GM12891 (cell line): Measurements from ENCODE around the gene ZNF780B.

ENCODE experiments used
- POLR2A ChIP-seq: IDR thresholded peaks from 2 replicates; pipeline ENCODE4 v1.6.1; 2011; ENCODE audit warnings: low read depth, low read length, control low read depth
- POLR2AphosphoS5 ChIP-seq: IDR thresholded peaks from 2 replicates; pipeline ENCODE4 v1.6.1; 2011; ENCODE audit warnings: low read depth, low read length, control low read depth
- TAF1 ChIP-seq: IDR thresholded peaks from 2 replicates; pipeline ENCODE4 v1.6.1; 2011; ENCODE audit warnings: low read depth, low read length, control low read depth

DNA sequence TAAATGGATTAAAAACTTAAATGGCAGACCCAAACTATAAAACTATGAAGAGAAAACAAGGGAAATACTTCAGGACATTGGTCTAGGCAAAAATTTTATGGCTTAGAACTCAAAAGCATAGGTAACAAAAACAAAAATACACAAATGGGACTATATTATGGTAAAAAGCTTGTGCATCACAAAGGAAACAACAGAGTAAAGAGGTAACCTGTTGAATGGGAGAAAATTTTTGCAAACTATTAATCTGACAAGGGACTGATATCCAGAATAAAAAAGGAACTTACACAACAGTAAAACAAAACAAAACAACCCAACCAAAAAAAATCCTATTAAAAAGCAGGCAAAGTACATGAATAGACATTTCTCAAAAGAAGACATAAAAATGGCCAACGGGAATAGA, 68.4 kb downstream of the ZNF780B start:
- TF ChIP-seq POLR2AphosphoS5 (no peak), TAF1 (no peak), POLR2A (no peak)
